MM.1S (cell line): ENCODE results near the gene KIAA1549.

Experiments used
- DNase-seq: peaks from one replicate; pipeline ENCODE4 v3.0.0-alpha.2; 2015
- H2AFZ ChIP-seq: fragments of 300-600 bp; sonication (generic); 2 replicates; pipeline ENCODE4 v1.6.0; 2016; ENCODE audit warnings: antibody characterized with exemption, low read length
- H3F3A ChIP-seq: fragments of 300-600 bp; sonication (generic); 2 replicates; pipeline ENCODE4 v1.6.1; 2016; ENCODE audit warnings: mild to moderate bottlenecking, antibody characterized with exemption, low read length, moderate library complexity, mixed read lengths; ENCODE audit not compliant: insufficient read depth
- H3K27ac ChIP-seq: fragments of 300-600 bp; sonication (generic); 2 replicates; pipeline ENCODE4 v1.5.1; 2016; ENCODE audit warnings: mild to moderate bottlenecking, low read length
- H3K27me3 ChIP-seq: fragments of 300-600 bp; sonication (generic); replicated peaks from 2 replicates; pipeline ENCODE4 v1.6.0; 2016; ENCODE audit warnings: low read length; ENCODE audit not compliant: insufficient read depth
- H3K36me3 ChIP-seq: fragments of 300-600 bp; sonication (generic); replicated peaks from 2 replicates; pipeline ENCODE4 v1.6.1; 2016; ENCODE audit warnings: mild to moderate bottlenecking, low read length, mixed read lengths; ENCODE audit not compliant: insufficient read depth
- H3K4me1 ChIP-seq: fragments of 300-600 bp; sonication (generic); 2 replicates; pipeline ENCODE4 v1.6.1; 2016; ENCODE audit warnings: low read length, mixed read lengths
- H3K4me2 ChIP-seq: fragments of 300-600 bp; sonication (generic); 2 replicates; pipeline ENCODE4 v1.6.0; 2016; ENCODE audit warnings: low read depth, low read length
- H3K4me3 ChIP-seq: fragments of 300-600 bp; sonication (generic); 2 replicates; pipeline ENCODE4 v1.5.1; 2016; ENCODE audit warnings: low read length, mixed read lengths
- H3K79me2 ChIP-seq: fragments of 300-600 bp; sonication (generic); 2 replicates; pipeline ENCODE4 v1.6.1; 2016; ENCODE audit warnings: mixed run types, low read length, mixed read lengths
- H3K9ac ChIP-seq: fragments of 300-600 bp; sonication (generic); 2 replicates; pipeline ENCODE4 v1.6.1; 2016; ENCODE audit warnings: low read length, mixed read lengths
- H3K9me2 ChIP-seq: fragments of 300-600 bp; sonication (generic); replicated peaks from 2 replicates; pipeline ENCODE4 v1.6.1; 2016; ENCODE audit warnings: mild to moderate bottlenecking, low read length, mixed read lengths; ENCODE audit not compliant: insufficient read depth
- H3K9me3 ChIP-seq: fragments of 300-600 bp; sonication (generic); replicated peaks from 2 replicates; pipeline ENCODE4 v1.6.1; 2016; ENCODE audit warnings: mild to moderate bottlenecking, low read length, mixed read lengths; ENCODE audit not compliant: insufficient read depth
- H4K20me1 ChIP-seq: fragments of 300-600 bp; sonication (generic); 2 replicates; pipeline ENCODE4 v1.6.1; 2016; ENCODE audit warnings: mild to moderate bottlenecking, low read length, moderate library complexity, mixed read lengths; ENCODE audit not compliant: insufficient read depth
- EZH2 ChIP-seq: fragments of 300-600 bp; sonication (generic); optimal IDR thresholded peaks from 2 replicates; pipeline ENCODE3; 2017; ENCODE audit warnings: low read depth, mild to moderate bottlenecking, antibody characterized with exemption, low read length, mixed read lengths
- EZH2phosphoT487 ChIP-seq: fragments of 300-600 bp; sonication (generic); IDR thresholded peaks from 2 replicates; pipeline ENCODE4 v1.6.1; 2018; ENCODE audit warnings: antibody characterized with exemption, low read length
- TF ChIP-seq, protein P1 (sequence below): fragments of 300-600 bp; sonication (generic); IDR thresholded peaks from 2 replicates; pipeline ENCODE4 v1.5.1; 2016; ENCODE audit warnings: antibody characterized with exemption, low read length, mixed read lengths

The KIAA1549 gene

DNA sequence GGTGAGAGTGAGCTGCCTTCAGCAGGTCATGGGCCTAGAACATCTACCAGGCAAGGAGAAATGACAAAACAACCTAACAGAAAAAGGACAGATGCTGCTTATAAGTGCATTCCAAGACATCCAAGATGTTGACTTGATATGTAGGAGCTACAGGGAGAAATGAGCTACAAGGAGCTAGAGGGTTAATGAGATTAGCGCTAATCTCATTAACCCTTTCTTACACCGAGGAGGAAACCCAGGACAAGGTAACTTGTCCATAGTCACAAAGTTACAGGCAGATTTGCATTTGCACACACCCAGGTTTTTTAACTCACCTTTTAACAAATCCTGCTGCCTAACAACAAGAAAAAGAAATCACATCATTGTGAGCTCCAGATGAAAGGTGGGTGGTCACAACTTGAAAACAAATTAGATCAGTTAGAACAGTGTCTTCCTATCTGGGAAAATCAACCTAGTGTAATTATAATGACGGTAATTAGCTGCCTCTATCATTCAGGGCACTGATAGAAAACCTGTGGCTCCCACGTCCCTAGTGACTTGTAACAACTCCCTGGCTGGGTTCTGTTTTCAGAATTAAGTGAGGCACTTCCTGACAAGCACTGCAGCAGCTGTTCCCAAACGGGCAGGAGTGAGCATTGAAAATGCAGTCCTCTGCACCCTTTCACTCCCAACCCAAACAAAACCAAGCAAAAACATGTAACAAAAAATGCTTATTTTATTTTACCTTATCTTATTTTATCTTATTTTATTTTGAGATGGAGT lies 5.7 kb downstream of the KIAA1549 start:
- 0 out of 2 replicates have a peak, but pooled peaks cover 11% of the 10 kb centered on the region for H3K79me2 ChIP-seq
- H3K36me3 ChIP-seq: no peaks in the 10 kb centered on the region
- H3K9me3 ChIP-seq: no peaks in the 10 kb centered on the region
- H3K9ac ChIP-seq: no peak overlapping the region
- H3K4me2 ChIP-seq: no peak overlapping the region
- H4K20me1 ChIP-seq: no peaks in the 10 kb centered on the region
- no peaks in the 10 kb centered on the region for H3K27me3 ChIP-seq
- DNase-seq: no peak
- no peak overlapping the region for H2AFZ ChIP-seq
- H3F3A ChIP-seq: no peaks in the 10 kb centered on the region
- no peak overlapping the region for H3K27ac ChIP-seq
- H3K9me2 ChIP-seq: no peaks in the 10 kb centered on the region
- TF ChIP-seq EZH2phosphoT487 (no peak), EZH2 (no peak)
- TF ChIP-seq, protein P1, sequence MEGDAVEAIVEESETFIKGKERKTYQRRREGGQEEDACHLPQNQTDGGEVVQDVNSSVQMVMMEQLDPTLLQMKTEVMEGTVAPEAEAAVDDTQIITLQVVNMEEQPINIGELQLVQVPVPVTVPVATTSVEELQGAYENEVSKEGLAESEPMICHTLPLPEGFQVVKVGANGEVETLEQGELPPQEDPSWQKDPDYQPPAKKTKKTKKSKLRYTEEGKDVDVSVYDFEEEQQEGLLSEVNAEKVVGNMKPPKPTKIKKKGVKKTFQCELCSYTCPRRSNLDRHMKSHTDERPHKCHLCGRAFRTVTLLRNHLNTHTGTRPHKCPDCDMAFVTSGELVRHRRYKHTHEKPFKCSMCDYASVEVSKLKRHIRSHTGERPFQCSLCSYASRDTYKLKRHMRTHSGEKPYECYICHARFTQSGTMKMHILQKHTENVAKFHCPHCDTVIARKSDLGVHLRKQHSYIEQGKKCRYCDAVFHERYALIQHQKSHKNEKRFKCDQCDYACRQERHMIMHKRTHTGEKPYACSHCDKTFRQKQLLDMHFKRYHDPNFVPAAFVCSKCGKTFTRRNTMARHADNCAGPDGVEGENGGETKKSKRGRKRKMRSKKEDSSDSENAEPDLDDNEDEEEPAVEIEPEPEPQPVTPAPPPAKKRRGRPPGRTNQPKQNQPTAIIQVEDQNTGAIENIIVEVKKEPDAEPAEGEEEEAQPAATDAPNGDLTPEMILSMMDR: no peak
- H3K4me3 ChIP-seq: no peak overlapping the region
- peaks cover 5% of the 10 kb centered on the region; the same call in 1 of the 2 replicates for H3K4me1 ChIP-seq

DNA sequence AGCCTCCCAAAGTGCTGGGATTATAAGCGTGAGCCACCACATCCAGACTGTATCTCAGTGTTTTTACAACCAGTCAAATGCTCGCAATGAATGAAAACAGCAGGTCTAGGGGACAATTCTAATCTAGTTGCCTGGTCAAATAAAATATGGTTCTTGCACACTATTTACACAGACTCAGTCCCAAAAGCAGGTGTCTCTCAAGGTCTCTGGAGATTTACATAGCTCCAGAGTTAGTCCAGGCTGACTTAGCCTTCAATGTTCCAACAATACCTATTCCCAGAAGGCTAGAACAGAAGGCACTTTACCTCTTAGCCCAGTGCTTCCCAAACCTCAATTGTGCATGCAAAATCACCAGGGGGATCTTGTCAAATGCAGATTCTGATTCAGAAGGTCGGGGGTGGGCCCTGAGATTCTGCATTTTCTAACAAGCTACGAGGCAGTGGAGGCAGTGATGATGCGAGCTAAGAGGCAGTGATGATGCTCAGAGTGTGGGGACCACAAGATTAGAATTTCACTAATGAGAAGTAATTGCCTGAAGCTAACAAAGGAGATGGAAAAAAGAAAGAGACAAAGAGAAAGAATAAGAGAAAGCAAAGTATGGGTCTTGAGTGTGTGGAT lies 6.4 kb downstream of the KIAA1549 start:
- Histone ChIP-seq H3K4me2 (no peak overlapping the region), H4K20me1 (no peaks in the 10 kb centered on the region), H3K9me2 (no peaks in the 10 kb centered on the region), H3K27me3 (no peaks in the 10 kb centered on the region), H3K27ac (no peak overlapping the region), H3K36me3 (no peaks in the 10 kb centered on the region), H3F3A (no peaks in the 10 kb centered on the region), H3K4me1 (no peaks in the 10 kb centered on the region), H3K79me2 (0 out of 2 replicates have a peak, but pooled peaks cover 4% of the 10 kb centered on the region), H3K9ac (no peak overlapping the region), H3K4me3 (no peak overlapping the region), H2AFZ (no peak overlapping the region), H3K9me3 (no peaks in the 10 kb centered on the region)
- DNase-seq: no peak
- TF ChIP-seq, protein P1: no peak
- no peak for TF ChIP-seq EZH2phosphoT487
- TF ChIP-seq EZH2: no peak

DNA sequence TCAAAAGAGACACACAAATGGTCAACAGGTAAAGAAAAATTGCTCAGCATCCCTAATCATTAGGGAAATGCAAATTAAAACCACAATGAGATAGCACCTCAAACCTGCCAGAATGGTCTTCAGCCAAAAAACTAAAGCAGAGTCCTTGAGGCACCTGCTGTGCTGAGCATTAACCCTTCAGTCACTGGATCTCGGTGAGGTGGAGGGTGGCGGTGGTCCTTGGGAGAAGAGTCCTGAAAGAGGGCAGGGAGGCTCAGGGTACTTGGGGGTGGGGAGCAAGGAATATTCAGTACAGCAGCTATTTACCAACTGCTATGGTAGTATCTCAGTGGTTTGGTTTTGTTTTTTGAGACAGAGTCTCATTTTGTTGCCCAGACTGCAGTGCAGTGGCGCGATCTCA lies 7.1 kb downstream of the KIAA1549 start:
- H3K27ac ChIP-seq: no peak overlapping the region
- no peaks in the 10 kb centered on the region for H4K20me1 ChIP-seq
- DNase-seq: no peak
- no peak overlapping the region for H3K4me2 ChIP-seq
- H3K9me3 ChIP-seq: no peaks in the 10 kb centered on the region
- 0 out of 2 replicates have a peak, but pooled peaks cover 4% of the 10 kb centered on the region for H3K79me2 ChIP-seq
- TF ChIP-seq EZH2phosphoT487 (no peak), EZH2 (no peak)
- TF ChIP-seq, protein P1: no peak
- H3F3A ChIP-seq: no peaks in the 10 kb centered on the region
- no peak overlapping the region for H3K9ac ChIP-seq
- H3K4me1 ChIP-seq: no peaks in the 10 kb centered on the region
- H3K9me2 ChIP-seq: no peaks in the 10 kb centered on the region
- no peak overlapping the region for H3K4me3 ChIP-seq
- H2AFZ ChIP-seq: no peak overlapping the region
- H3K36me3 ChIP-seq: no peaks in the 10 kb centered on the region
- no peaks in the 10 kb centered on the region for H3K27me3 ChIP-seq
